ENCODE data around the gene NECAB2.

- TF ChIP-seq CTCF (IDR thresholded peaks at IDR 0.05): no peak
- no peak for TF ChIP-seq POLR2AphosphoS5 (IDR thresholded peaks at IDR 0.05)
- TF ChIP-seq POLR2A (IDR thresholded peaks at IDR 0.05): no peak
These were observed 26.7 kb downstream of the NECAB2 start for GRCh38 chr16:83994703-83995102.
